A204.1 (cell line): Measurements from ENCODE around the gene ALKBH1.
"Not testable (repeated sequence)": the region's sequence is repeated elsewhere in the genome, so short reads cannot be mapped to it uniquely, and the experiment has no call there.

ENCODE experiments used
- FAIRE-seq: peaks from 2 replicates; lab custom pipeline; 2012; peaks lifted over from hg19 to GRCh38; lab: Jason Lieb, UNC

The ALKBH1 gene

DNA sequence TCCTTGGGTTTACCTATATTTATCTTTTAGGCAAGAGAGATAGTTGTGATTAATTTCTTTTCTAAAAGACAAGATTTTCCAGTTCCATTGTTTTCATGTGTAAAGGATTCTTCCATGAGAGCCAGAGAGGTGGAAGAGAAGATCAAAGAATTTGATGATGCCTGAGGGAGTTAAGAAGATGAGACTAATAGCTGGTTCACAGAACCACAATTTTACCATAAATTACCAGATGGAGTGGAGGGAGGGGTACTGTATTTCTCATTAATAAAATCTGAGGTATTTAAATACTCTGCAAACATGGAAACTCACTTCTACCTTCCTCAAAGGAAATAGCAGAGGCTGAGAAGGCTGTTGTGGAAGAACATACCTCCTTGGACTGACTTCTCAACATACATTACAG lies 34.6 kb downstream of the ALKBH1 start:
- FAIRE-seq = no peak

DNA sequence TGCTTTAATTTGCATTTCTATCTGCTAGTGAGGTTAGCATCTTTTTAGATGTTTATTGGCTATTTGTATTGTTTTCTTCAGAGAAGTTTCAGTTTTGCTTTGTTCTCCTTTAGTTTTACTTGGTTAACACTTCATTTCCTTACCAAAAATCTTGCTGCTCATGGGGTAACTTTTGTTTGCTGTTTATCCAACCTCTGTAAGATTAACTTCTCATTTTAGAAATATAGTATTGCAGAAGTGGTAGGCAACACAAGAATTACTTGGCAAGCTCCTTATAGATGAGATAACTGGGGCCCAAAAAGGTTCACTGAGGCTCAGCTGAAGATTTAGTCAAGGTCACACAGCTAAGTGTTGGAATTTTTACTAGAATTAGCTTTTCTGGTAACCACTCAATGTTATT lies 40.5 kb downstream of the ALKBH1 start:
- FAIRE-seq = no peak

DNA sequence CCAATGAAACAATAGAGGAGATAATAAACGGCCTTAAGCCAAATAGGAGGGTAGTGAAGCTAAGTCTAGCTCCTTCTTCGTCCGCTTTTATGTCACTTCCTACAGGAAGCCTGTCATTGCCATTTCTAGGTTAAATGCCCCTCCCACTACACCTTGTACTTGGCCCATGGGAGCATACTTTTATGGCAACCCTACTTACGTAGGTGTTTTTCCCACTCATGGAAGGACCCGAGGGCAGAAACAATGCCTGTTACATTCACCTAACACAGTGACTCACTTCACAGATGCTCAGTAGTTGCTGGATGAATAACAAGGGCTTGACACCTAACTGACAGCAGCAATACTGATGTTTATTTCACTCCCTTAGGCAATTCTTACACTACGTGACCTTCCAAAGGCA lies 44.5 kb downstream of the ALKBH1 start:
- no peak for FAIRE-seq

DNA sequence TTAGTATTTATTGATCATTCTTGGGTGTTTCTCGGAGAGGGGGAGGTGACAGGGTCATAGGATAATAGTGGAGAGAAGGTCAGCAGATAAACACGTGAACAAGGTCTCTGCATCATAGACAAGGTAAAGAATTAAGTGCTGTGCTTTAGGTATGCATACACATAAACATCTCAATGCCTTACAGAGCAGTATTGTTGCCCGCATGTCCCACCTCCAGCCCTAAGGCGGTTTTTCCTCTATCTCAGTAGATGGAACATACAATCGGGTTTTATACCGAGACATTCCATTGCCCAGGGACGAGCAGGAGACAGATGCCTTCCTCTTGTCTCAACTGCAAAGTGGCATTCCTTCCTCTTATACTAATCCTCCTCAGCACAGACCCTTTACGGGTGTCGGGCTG lies 46.3 kb downstream of the ALKBH1 start:
- FAIRE-seq = not testable (repeated sequence)

DNA sequence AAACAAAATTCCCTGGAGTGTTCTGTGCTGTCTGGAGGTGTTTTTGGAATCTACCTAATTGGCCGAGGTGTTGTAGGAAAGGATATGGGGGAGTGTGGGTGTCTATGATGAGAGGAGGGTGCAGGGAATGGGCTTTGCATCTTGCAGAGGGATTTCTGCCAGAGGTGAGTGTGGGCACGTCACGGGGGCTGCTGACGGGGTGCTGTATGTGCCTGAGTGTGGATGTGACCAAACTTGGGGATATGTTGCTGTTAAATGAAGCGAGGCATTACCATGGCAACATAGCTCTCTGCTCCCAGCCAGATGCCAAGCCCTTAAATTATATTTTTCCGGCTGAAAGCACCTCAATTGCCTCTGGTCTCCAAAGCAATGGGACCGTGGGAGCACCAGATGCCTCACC lies 47.1 kb downstream of the ALKBH1 start:
- no peak for FAIRE-seq

DNA sequence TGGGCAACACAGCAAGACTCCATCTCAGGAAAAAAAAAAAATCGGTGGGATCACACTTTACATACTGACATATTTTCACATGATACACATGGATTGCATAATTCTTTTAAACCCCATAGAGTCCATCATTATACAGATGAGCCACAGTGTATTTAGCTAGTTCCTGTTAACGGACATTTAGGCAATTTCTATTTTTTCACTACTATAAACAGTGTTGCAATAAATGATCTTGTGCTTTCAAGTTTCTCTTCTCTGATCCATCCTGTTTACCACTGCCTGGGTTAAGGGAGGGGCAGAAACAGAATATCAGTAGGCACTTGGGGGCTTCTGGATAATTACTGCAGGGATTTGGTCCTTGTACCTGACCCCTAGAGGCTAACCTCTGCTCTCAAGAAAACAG lies 48.0 kb downstream of the ALKBH1 start:
- no peak for FAIRE-seq

DNA sequence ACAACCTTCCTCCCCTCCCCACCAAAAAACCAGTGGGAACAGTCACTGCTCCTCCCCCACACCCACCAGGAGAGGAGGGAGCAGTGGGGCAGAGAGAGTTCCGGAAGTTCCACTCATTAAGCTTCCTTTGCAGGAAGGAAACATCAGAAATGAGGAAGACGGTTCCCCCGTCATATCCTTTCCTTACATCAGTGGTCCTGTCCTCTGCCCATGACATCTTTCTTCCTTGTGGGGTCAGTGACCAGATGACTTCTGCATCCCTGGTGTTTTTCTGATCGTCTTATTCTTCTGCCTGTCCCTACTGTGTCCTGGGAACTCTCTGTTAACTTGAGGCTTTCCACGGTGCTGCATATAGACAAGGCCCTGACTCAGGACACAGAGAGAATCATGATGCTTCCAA lies 50.5 kb downstream of the ALKBH1 start:
- no peak for FAIRE-seq

DNA sequence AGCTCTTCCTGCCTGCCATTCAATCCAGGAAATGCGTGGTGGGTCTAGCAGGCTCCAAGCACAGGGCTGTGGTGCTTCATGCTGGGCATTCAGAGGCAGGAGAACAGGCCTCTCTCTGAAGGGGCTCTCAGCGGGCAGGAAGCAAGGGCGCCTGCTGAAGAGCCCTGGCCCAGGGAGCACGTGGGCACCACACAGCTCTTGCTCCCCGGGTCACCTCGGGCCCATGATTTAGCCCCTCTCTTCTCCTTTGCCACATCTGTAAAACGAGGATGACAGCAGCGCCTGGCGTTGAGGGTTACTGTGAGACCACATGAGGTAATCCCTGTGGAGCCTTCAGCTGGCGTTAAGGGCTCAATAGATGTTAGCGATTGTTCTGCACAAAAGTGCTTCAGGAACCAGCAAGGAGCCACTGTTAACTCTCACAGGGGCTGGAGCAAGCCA lies 53.8 kb downstream of the ALKBH1 start:
- FAIRE-seq = no peak

DNA sequence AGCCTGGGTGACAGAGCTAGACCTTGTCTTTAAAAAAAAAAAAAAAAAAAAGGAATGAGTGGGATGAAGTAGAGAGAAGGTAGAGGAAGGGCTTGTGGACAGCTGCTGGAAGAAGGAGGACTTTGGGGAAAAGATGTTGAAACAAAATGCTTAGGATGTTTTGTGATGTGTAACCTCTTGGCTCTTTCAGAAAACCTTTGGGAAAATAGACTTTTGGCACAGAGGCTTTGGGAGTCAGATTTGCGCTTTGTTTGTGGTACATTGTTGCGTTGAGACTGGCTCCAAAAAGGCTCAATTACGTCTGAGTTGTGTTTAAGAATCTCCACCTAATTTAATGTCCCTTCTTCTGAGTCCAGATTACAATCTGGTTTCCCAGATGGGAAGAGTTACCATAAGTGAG lies 58.5 kb downstream of the ALKBH1 start:
- no peak for FAIRE-seq

DNA sequence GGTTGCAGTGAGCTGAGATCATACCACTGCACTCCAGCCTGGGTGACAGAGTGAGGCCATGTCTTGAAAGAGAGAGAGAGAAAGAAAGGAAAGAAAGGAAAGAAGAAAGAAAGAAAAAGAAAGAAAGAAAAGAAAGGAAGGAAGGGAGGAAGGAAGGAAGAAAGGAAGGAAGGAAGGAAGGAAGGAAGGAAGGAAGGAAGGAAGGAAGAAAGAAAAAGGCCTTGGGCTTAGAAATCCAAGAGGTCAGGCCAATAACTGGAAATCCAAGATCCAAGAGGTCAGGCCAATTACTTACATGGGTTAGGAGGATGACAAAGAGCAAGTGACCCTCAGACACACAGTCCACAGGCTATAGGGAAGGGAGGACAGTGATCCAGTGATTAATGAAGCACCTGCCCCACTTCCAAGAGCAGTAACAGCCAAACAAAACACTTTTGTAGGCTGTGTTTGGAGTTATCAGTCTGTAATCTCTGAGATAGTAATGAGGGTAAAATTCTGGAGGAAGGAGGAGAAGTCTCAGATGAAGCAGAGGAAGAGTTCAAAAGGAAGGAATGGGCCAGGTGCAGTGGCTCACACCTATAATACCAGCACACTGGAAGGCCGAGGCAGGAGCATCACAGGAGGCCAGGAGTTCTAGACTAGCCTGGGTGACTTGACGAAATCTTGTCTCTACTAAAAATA lies 59.2 kb downstream of the ALKBH1 start:
- FAIRE-seq = no peak

DNA sequence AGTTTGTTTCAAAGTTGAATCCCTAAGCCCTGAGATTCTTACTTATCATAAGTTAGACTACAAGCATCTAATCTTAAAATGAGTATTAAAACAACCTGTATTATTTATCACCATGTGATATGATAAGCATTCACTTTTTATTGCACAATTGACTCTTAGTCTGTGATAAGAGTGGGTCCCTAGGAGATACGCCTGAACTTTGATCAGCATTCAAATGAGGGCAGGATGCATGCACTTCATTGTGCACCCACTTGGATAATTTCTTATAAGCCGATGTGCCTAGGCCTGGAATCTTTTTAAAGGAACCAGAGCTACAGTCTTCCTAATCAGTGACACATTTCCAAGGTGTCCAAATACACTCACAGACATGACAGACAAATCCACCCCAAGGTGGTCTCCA lies 60.0 kb downstream of the ALKBH1 start:
- FAIRE-seq = no peak

DNA sequence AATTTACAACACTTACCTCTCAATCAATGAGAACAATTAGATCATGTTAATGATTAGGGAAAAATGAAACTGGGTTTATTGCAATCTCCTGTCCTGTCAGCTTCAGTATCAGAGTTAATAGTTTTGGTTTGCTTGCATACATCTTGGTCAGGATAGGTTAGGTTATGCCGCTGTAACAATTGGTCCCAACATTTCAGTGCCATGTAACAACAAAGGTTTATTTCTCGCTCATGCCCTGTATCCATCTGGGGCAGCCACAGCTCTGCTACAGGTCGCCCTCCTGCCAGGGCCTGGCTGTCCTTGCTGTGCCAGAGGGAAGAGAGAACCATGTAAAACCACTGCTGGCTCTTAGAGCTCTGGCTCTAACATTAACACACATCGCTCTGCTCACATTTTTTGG lies 60.9 kb downstream of the ALKBH1 start:
- no peak for FAIRE-seq

DNA sequence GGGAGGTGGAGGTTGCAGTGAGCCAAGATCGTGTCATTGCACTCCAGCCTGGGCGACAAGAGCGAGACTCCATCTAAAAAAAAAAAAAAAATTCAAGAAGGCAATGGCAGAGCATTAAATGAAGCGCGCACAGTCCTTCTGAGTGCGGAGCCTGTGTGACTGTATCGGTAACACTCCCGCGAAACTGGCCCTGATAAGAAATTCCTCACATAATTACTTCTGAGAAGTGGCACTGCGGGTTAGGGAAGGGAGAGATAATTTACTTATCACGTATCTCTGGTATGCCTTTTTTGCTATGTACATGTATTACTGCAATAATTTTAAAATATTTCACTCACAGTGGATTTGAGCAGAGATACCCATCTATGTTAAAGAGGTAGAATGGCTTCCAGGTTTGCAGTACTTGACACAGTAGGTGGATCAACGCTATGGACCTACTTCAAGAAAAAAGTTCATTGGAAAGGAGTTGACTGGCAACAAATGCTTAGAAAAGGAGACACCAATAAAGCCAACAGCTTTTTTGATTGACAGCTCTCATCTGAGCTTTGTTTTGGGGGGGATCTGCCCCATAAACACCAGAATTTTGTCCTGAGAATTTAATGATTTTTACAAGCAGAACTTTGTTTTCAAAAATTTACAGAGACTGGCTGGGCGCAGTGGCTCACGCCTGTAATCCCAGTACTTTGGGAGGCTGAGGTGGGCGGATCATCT lies 62.1 kb downstream of the ALKBH1 start:
- no peak for FAIRE-seq

DNA sequence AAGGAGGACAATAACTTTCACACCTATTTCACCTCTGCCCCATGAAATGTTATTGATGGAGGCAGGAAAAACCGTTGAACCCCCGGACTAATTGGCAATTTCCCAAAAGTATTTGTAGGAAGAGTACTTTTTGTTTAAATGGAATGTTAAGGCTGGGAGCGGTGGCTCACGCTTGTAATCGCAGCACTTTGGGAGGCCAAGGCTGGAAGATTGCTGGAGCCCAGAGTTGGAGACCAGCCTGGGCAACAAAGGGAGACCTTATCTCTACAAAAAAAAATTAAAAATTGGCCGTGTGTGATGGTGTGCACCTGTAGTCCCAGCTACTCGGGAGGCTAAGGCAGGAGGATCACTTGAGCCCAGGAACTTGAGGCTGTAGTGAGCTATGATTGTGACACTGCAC lies 65.4 kb downstream of the ALKBH1 start:
- no peak for FAIRE-seq

DNA sequence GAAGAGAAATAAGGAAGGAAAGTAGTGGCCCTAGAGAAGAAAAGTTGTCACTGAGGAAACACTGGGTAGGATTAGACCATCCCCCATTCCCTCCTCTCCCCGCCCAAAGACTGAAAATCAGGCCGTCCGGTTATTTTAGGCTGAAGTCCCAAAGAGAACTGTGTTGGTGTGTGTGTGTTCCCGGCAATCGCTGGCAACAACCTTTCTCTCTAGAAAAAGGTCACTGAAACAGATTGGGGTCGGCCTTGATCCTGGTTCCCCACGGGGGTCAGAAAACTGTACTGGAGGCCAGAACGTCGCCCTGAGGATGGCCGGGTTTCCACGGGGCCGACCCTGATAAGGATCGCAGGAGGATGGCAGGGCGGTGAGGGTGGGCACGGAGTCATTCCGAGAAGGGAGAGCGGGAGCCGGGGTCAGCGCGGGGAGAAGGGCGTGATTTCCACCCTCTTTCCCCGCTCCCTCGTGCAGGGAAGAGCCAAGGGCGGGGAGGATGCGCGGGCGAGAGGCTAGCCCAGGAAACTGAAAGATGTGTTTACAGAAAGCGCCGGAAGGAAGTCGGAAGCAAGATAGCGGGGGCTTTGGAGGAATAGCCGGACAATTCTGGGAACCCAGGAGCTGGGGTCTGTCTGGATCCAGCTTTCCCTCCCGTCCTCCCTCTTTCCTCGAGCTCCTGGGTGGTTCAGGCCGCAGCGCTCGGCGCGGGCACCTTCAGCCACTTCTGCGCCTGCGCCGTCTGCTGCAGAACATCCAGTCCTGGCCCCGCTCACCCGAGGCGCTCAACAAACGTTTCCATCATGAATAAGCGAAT lies 66.1 kb downstream of the ALKBH1 start:
- FAIRE-seq = no peak

DNA sequence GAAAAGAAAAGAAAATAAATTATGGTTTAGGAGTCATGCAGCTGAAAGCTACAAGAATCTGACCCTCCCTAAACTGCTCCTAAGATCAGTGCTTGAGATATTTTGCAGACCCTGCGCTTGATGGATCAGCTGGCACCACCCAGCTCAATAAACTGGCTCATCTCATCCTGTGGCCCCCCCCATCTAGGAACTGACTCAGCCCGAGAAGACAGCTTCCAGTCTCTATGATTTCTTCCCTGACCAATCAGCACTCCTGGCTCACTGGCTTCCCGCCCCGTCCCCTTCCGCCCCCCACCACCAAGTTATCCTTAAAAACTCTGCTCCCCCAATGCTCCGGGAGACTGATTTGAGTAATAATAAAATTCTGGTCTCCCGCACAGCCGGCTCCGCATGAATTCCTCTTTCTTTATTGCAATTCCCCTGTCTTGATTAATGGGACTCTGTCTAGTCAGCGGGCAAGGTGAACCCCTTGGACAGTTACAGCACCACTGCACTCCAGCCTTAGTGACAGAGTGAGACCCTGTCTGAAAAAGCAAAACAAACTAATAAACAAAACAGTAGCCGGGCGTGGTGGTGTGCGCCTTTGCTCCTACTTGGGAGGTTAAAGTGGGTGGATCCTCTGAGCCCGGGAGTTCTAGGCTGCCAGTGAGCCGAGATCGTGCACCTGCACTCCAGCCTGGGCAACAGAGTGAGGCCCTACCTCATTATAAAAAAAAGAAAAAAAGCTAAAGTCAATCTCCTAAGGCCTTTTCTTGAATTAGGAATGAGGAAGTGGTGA lies 66.9 kb downstream of the ALKBH1 start:
- FAIRE-seq = no peak

DNA sequence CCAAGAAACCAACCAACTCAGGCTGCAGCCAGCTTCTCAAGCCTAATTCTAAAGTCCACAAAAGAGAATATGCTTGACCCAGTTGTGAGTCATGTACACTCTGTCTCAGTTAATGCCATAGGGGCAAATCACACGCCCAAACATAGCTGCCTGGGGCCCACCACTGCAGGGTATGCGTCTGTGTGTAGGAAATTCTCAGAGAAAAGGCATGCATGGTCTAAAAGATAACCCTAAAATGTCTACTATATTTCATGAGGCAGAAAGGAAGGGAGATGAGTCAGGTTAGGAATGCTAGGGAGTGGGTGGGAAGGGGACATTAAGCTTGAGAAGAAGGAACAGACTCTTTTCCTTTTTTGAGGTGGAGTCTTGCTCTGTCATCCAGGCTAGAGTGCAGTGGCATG lies 69.1 kb downstream of the ALKBH1 start:
- no peak for FAIRE-seq

DNA sequence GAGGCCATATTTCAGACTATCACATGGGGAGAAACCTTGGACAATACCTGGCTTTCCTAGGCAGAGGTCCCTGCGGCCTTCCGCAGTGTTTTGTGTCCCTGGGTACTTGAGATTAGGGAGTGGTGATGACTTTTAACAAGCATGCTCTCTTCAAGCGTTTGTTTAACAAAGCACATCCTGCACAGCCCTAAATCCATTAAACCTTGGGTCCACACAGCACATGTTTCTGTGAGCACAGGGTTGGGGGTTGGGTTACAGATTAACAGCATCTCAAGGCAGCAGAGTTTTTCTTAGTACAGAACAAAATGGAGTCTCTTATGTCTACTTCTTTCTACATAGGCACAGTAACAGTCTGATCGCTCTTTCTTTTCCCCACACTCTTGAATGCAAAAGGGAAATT lies 72.0 kb downstream of the ALKBH1 start:
- not testable (repeated sequence) for FAIRE-seq

DNA sequence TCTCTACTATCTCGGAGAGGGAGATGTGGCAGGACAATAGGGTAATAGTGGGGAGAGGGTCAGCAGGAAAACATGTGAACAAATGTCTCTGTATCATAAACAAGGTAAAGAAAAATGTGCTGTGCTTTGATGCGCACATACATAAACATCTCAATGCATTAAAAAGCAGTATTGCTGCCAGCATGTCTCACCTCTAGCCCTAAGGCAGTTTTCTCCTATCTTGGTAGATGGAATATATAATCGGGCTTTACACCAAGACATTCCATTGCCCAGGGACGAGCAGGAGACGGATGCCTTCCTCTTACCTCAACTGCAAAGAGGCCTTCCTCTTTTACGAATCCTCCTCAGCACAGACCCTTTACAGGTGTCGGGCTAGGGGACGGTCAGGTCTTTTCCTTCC lies 72.4 kb downstream of the ALKBH1 start:
- not testable (repeated sequence) for FAIRE-seq

DNA sequence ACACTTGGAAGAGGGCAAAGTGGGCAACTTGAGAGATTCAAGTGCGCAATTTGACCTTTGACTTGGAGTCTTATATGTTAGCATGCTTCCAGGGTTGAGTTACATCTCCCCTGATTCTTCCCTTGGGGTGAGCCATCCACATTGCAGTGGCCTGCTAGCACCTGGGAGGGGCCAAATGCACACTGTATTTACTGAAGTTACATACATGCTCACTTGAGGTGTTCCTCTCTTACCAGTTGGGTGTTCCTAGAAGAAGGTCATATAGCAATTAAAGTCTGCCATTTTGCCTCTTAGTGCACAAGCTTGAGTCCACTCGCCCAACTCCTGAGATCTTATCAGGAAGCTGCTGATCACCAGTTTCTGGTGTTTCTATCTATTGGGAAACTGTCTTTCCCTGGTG lies 77.7 kb downstream of the ALKBH1 start:
- FAIRE-seq = no peak

DNA sequence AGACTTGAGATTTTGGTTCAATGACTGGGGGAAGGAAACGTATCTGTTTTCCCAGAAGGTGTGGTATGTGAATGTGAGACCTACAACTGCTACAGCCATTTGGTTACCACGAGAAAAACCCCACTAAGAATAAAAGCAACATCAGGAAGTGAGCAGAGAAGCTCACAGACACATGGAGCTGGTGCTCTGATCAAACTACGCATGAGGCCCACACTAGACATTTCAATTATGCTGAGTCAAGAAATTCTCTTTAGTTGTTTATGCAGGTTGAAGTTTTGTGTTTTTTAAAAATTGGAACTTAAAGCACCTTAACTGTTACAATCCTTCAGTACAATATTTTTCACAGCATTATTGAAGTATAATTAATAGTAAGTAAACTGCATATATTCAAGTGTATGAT lies 82.5 kb downstream of the ALKBH1 start:
- FAIRE-seq = no peak

DNA sequence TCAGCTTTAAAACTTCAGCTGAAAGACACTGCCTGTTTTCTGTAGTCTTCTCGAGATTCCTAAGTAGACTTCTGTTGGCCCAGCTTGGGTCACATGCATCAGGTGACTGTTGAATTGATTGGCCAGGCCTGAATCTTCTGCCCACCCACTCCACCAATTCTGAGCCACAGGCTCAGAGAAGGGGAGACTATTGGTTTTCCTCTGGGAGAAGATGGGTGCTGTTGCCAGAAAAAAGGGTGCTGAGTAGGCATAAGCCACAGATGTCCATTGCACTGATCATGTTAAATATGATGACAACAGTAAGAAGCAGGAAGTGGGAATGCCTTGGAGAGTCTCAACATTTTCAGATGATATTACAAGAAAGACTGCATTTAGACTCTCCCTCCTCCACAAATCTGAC lies 84.6 kb downstream of the ALKBH1 start:
- FAIRE-seq = no peak
